SU-DHL-6 (cell line): ENCODE data around the gene CBFA2T3.

Experiments used
- CTCF ChIP-seq: fragments of 200-600 bp; sonication (generic); IDR thresholded peaks from one replicate; pipeline ENCODE4 v1.5.1; 2017; ENCODE audit warnings: antibody characterized with exemption, mild to moderate bottlenecking, low read length, moderate library complexity; ENCODE audit not compliant: insufficient read depth, poor library complexity, severe bottlenecking
- EZH2phosphoT487 ChIP-seq: fragments of 200-600 bp; sonication (generic), shearing (Covaris generic); conservative IDR thresholded peaks from 2 replicates; pipeline ENCODE4 v1.6.1; 2018; ENCODE audit warnings: mild to moderate bottlenecking, antibody characterized with exemption, low read length, moderate library complexity, mixed read lengths

GRCh38 chr16:88936556-88937205 is 40.3 kb downstream of the CBFA2T3 start:
- TF ChIP-seq CTCF (no peak), EZH2phosphoT487 (no peak)
